HG02759 (cell line): ENCODE results near the gene SMAP2.

Experiments used
- ATAC-seq: cut with Tn5 transposase; IDR thresholded peaks from one replicate; pipeline ENCODE4 v1.9.1; 2021; ENCODE audit warnings: mild to moderate bottlenecking, moderate library complexity; ENCODE audit not compliant: unreplicated experiment

SMAP2 gene

DNA sequence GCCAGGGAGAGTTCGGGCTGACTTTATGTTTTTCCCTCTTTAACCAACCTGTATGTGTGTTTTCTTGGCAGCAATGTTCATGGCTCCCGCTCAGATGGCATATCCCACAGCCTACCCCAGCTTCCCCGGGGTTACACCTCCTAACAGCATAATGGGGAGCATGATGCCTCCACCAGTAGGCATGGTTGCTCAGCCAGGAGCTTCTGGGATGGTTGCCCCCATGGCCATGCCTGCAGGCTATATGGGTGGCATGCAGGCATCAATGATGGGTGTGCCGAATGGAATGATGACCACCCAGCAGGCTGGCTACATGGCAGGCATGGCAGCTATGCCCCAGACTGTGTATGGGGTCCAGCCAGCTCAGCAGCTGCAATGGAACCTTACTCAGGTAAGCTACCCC, 43.2 kb downstream of the SMAP2 start:
- ATAC-seq = no peak

DNA sequence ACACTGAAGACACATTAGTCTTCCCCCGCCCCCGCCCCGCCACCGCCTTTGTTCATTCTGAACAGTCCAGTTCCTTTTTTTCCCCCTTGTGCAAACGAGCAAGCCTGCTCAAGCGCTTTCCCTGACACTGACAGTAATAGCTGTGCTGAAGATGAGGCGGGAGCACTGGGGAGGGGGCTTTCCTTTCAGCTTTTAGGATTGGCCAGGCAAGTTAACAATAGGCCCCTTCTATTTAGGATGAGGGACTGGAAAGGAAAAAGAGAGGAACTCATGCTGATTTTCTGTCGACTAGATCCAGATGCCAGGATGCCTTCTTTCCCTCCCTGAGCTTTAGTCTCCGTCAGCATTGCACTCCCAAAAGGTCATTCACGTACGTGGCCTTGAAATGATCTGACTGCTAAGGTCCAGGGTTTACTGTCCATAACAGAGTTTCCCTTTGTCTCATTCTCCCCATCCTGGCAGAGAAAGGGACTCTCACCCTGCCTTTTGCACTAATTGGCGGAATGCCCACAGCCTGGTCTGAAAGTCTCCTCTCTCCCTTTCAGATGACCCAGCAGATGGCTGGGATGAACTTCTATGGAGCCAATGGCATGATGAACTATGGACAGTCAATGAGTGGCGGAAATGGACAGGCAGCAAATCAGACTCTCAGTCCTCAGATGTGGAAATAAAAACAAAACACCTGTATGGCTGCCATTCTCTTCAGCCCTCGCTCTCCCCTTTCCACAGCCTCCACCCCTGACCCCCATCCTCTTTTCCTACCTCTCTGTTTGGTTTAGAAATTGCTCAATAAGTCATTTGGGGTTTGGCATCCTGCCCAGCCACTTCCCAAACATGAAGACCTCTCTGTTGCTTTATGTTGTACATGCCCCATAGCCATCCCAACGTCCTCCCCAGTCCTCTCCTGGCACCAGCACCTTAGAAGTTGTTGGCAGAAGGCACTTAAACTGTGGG, 48.2 kb downstream of the SMAP2 start:
- ATAC-seq = no peak

DNA sequence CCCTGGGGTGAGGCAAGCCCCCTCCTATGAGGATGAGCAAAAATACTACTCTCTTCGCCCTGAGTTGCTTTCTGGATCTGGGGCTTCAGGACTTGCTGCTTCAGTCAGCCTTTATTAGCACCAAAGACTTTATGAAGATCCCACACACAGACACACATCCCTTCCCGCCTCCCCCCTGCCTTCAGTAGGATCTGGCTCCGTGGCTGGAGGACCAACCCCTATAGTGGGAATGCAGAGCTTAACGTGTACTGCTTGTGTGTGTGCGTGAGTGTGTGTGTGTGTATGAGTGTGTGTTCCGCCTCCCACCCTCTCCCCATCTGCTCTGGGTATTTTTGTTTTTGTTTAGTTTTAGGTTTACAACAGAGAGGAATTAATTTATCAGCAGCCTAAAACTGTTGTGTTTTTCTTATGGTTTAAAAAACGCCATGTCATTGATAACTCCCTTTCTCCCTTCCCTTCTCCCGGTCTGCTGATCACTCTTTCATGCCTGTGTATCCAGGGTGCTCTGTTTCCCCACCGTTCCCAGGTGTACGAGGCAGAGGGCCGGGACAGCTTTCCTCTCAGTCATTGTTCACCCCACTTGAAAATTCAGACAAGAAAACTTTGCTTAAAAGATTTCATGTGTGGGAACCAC, 49.2 kb downstream of the SMAP2 start:
- ATAC-seq = no peak

DNA sequence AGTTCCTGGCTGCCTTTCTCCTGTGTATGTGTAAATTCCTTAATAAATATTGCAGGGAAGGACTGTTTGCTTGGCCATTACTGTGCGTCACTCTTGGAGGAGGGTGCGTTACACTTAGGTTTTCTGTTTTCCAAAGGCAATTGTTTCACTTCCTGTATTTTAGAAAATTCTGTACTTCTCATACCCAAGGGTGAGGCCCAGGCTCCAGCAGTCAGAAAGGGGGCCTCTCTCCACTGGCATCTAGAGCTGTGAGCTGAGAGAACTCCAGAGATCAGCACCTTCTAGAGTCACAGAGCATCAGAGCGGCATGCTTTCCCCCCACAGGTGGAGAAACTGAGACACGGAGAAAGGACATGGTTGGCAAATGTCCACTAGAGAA, 49.7 kb downstream of the SMAP2 start:
- no peak for ATAC-seq

DNA sequence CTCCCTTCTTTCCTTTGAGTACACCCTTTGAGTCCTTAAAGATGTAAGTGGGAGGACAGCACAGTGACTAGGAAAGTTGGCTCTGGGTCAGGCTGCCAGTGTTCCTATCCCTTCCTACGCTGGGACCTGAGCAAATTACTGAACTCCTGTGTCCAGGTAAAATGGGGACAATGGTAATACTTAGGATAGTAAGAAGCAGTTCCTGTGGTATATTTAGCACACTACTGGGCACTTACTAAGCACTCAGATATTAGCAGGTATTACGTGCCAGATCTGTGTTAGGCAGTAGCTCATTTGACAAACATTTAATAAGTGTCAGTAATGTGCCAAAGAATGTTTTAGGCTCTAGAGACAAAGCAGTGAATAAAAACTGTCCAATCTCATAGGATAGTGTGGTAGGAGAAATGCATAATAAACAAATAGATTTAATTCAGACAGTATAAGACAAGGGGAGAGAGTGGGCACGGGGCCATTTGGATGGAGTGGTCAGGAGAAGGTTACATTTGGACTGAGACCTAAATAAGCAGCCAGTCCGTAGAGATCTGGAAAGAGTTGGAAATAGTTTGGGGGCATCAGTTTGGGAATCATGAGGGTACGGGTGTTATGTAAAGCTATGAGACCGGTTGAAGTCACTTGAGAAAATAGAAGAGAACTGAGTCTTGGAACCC, 50.6 kb downstream of the SMAP2 start:
- ATAC-seq = no peak

DNA sequence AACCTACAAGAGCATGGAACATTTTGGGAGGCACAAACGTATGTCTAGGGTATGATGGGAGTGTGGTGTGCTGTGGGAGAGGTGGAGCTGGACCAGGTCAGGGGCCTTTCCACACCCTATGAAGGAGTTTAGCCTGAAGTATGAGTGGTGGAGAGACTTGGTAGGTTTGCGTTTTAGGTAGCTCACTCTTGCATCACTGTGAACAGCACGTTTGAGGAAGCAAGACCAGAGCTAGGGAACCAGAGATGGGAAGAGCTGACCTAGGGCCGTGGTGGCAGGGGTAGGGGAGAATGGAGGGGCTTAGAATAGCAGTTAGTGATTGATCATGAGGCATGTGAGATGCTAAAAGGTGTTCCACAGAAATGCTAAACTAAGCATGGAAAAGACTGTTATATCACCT, 51.7 kb downstream of the SMAP2 start:
- no peak for ATAC-seq

DNA sequence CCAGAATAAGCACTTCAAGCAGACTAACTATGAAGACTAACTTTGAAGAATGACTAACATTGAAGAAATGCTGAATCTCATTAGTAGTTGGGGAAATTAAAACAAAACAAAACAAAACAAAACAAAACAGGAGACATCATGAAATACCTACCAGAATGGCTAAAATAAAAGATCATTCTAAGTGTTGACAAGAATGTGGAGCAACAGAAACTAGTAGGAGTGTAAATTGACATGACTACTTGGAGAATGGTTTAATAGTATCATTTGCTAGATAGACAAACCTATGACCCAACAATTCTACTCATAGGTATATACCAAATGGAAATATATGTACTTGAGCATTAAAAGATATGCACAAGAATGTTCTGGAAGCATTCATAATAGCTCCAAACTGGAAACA, 57.9 kb downstream of the SMAP2 start:
- no peak for ATAC-seq

DNA sequence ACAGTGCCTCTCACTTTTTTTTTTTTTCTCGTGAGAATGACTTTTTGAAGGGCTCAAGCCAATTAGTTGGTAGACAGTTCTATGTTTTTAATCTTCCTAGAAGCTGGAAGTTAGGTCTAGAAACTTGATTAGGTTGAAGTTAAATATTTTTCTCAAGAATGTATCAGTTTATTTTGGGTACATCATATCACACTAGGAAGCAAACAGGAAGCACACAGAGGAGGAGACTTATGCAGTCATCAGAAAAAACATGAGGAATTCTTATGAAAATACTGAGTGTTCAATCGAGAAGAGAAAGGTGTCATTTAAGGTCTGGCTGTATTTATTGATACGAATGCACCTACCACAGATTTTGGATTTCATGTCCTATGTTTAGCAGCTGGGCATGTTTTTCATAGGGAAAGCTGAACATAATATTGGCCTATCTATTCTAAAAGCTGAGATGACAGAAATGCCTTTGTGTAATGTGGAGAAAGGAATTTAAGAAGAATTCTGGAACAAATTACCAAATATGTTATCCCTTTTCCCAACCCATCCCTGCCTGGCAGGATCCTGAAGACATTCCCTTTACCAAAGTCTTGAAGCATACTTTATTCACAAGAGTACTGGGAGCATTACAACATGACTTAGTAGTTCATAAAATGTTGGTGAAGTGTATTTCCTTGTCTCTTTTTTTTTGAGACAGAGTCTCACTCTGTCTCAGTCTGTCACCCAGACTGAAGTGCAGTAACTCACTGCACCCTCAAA, 59.3 kb downstream of the SMAP2 start:
- ATAC-seq = no peak

DNA sequence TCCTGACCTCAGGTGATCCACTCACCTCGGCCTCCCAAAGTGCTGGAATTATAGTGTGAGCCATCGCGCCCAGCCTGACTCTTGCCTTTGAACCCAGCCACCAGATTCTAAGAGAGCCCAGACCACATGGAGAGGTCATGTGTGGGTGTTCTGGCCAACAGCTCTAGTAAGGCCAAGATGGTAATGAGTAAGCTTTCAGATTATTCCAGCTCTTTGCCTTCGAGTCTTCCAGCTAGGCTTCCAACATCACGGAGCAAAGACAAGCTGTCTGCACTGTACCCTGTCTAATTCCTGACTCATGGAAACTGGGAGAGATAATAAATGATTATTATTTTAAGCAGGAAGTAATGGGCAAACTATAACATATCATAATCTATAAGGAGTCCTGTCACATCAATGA, 61.9 kb downstream of the SMAP2 start:
- no peak for ATAC-seq

DNA sequence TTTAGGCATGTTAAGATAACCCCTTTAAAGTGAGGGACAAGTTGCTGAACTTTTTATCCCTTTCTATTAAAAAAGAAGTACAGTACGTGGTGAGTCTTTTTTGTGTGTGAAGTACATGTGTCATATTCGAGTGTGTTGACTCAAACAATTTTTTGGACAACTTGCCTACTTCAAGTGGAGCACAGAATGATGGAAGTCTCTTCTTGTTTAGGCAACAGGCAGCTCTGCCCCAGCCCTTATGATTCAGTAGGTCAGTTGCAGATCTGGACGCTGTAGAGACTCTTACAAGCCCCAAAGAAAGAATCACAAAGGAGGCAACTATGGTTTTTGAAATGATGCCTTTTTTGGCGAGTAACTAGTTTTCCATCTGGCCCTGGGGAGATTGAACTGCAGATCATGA, 62.3 kb downstream of the SMAP2 start:
- ATAC-seq = no peak

DNA sequence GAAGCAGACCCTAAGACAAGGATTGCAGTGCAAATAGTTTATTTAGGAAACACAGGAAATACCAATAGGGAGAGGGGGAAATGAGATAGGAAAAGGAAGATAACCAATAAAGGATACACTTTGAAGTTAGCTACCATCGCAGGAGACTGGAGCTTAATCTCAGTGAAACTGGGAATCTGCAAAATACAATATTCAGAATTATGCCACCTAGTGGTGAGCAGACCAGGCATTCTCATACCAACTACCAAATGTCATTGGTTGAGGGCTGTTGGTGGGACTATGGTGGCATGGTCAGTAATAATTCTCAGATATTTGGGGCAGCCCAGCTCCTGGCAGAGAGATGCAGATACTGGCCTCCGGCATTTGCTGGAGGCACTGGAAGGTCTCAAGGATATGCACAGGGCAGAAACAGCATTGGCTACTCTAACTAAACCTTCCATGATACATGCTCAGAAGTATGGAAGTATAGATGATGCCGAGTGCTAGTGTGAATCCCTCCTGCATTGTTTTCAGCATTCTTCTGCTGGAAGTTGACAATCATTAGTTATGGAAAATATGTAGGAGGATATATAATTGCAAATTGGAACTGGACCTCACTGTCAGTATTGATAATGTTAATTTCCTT, 65.0 kb downstream of the SMAP2 start:
- no peak for ATAC-seq

DNA sequence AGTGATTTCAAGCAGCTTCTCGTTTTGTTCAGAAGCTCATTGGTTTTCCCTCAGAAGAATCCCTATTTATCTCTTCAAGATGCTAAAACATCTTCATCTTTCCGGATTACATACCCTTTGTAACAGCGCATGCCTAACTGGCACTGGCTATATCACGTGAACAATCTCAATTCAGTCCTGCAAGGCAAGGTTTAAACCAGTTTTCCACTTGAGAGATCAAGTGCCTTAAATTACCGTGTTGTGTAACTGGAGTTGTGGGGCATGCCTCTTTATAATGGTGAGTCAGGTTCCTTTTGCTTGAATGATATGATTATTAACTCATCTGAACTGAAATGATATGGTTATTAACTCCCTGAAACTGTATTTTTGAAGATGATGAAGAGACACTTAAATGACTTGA, 65.7 kb downstream of the SMAP2 start:
- no peak for ATAC-seq

DNA sequence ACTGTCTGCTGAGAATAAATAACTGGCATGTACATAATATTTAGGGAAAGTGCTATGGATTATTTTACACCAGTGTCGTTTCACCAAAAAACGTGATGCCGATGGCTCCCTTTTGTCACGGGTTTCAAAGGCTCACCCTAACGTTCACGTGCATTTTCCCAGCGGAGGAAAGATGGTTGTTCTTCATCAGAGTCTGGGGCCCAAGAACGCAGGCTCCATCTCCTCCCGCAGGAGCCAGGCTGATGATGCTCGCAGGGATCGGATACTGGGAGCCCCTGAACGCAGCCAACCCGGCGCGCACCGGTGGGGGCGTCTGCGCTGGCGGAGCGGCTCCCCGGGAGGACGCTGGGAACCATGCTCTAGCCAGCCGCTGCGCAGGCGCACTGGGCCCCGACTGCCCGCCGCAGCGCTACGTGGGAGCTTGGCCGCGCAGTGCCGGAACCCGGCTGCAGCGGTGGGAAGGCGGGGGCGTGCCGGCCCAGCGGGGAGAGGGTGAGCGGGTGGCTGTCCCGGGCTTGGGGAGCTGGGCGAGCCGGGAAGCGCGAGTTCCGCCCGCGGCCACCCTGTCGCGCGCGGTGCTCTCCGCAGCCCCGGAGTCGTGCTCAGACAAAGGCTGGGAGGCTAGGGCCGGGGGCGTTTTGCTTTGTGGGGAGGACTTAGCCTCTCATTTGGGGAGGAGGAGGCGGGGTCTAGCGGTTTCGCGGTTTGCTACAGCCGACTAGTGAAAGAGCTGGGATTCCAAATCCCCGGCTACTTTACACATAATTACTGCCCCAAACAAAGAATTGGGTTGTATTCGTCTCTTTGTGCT, 76.4 kb downstream of the SMAP2 start, which contains the start of gene ZFP69B:
Gene ZFP69B (plus strand): TSS at position 793 of the 811 bp plus-strand sequence. CDS start 486 bp downstream, outside the sequence.
- ATAC-seq = peak; percentile 91

DNA sequence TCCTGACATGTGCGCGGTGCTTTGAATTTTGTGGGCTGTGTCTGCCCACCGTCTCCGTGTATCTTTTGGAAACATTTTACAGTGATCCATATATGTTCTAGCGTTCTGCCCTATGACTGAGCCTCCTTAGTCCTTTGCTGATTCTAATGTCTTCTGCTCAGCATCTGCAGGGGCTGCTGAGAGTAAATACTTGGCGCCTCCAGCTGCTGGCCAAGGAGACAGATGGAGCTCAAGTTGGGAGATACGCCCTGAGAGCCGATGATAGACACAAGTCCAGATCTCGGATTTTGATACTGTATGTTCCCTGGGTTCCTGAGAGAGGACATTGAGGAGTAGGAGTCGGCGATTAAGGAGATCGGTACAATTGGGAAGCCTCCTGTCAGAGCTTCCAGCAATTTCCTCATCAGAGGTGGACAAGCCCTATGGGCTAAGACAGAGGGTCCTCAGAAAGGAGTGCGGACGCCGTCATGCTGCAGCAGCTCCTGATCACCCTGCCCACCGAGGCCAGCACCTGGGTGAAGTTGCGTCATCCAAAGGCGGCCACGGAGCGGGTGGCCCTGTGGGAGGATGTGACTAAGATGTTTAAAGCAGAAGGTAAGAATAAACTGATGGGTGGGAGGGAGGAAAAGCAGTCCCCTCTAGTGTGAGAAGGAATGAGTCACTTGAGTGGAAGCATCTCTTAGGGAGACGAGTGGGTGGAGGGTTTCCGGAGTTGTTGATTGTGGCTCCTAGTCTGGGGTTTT, 77.1 kb downstream of the SMAP2 start:
- ATAC-seq = peak; percentile 33

DNA sequence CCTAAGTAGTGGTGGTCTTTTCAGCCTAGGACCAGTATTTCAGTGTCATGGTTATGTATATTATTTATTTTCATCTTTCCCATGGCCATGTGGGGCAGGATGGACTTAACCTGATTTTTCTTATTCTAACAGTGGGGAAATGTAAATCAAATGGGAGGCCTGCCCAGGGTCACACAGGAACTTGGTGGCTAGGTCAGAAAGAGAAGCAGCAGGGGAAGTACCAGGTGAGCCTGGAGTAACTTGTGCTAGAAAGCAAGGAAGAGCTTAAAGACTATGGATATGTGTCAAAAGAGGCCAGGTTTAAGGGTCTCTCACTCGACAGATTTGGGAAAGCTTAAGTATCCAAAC, 77.7 kb downstream of the SMAP2 start:
- peak; percentile 6 for ATAC-seq

DNA sequence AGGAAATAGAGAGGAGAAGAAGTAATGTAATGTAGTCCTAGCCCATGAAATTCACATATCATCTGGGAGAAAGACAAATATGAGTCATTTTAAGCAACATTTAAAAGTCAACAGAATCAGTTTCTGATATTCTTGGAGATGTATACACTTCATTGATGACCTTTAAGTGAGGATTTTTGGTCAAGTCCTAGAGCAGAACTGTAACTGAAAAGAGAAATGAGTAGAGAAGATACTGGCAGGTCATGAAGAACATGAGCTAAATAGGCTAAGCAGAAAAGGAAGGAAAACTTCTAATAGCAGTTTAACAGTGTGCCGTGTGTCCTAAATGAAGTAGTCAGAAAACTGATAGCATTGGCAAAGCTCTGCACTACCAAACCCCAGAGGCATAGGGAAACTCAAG, 81.3 kb downstream of the SMAP2 start:
- ATAC-seq = no peak

DNA sequence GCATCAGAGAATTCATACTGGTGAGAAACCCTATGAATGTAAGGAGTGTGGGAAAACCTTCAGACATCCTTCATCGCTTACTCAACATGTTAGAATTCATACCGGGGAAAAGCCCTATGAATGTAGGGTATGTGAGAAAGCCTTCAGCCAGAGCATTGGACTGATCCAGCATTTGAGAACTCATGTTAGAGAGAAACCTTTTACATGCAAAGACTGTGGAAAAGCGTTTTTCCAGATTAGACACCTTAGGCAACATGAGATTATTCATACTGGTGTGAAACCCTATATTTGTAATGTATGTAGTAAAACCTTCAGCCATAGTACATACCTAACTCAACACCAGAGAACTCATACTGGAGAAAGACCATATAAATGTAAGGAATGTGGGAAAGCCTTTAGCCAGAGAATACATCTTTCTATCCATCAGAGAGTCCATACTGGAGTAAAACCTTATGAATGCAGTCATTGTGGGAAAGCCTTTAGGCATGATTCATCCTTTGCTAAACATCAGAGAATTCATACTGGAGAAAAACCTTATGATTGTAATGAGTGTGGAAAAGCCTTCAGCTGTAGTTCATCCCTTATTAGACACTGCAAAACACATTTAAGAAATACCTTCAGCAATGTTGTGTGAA, 89.5 kb downstream of the SMAP2 start:
- no peak for ATAC-seq

DNA sequence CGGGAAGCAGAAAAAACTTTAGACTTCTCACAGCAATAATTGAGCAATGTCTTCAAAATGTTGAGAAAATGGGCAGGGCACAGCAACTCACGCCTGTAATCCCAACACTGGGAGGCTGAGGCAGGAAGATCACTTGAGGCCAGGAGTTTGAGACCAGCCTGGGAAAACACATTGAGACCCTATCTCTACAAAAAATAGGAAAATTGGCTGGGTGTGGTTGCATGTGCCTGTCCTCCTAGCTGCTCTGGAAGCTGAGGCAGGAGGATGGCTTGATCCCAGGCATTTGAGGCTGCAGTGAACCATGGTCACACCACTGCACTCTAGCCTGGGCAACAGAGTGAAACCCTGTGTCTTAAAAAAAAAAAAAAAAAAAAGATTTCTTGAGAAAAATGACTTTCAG, 95.8 kb downstream of the SMAP2 start:
- no peak for ATAC-seq
